Hepatocyte (in vitro differentiated cells): ENCODE results near the gene DLG2. TPM values are rescaled to one million over a fixed set of nuclear protein-coding genes. Genes with fewer than 3 reads are reported as not detected.
A peak's percentile ranks its signal among the peaks of the same experiment; 100 is the strongest.

ENCODE experiments used
- DNase-seq: peaks from one replicate; pipeline ENCODE4 v3.0.0-alpha.2; 2016; ENCODE audit warnings: low spot score
- H2AFZ ChIP-seq: fragments of 200-600 bp; sonication (generic); 2 replicates; pipeline ENCODE4 v1.6.0; 2016; ENCODE audit warnings: antibody characterized with exemption, mild to moderate bottlenecking
- H3K27ac ChIP-seq: fragments of 200-600 bp; sonication (generic); 2 replicates; pipeline ENCODE4 v1.5.1; 2016; ENCODE audit warnings: mild to moderate bottlenecking
- H3K27me3 ChIP-seq: fragments of 200-600 bp; sonication (generic); 2 replicates; pipeline ENCODE4 v1.6.1; 2016
- H3K36me3 ChIP-seq: fragments of 200-600 bp; sonication (generic); replicated peaks from 2 replicates; pipeline ENCODE4 v1.5.1; 2016; ENCODE audit warnings: low read depth; ENCODE audit not compliant: insufficient read depth
- H3K4me1 ChIP-seq: fragments of 200-600 bp; sonication (generic); 2 replicates; pipeline ENCODE4 v1.5.1; 2016; ENCODE audit warnings: mild to moderate bottlenecking, moderate library complexity; ENCODE audit not compliant: insufficient read depth
- H3K4me2 ChIP-seq: fragments of 200-600 bp; sonication (generic); 2 replicates; pipeline ENCODE4 v1.6.0; 2016
- H3K4me3 ChIP-seq: fragments of 200-600 bp; sonication (generic); 2 replicates; pipeline ENCODE4 v1.5.1; 2016; ENCODE audit warnings: mild to moderate bottlenecking
- H3K79me2 ChIP-seq: fragments of 200-600 bp; sonication (generic); 2 replicates; pipeline ENCODE4 v1.6.0; 2017; ENCODE audit warnings: mild to moderate bottlenecking
- H3K9me2 ChIP-seq: fragments of 200-600 bp; sonication (generic); replicated peaks from 2 replicates; pipeline ENCODE4 v1.6.0; 2017; ENCODE audit warnings: mild to moderate bottlenecking; ENCODE audit not compliant: insufficient read depth
- H3K9me3 ChIP-seq: fragments of 200-600 bp; sonication (generic); 2 replicates; pipeline ENCODE4 v1.5.1; 2016; ENCODE audit warnings: low read depth, mild to moderate bottlenecking
- H4K20me1 ChIP-seq: fragments of 200-600 bp; sonication (generic); 2 replicates; pipeline ENCODE4 v1.6.0; 2016; ENCODE audit warnings: mild to moderate bottlenecking; ENCODE audit not compliant: insufficient read depth, poor library complexity, severe bottlenecking
- EZH2 ChIP-seq: fragments of 200-600 bp; sonication (generic); IDR thresholded peaks from 2 replicates; pipeline ENCODE4 v1.6.1; 2016; ENCODE audit warnings: antibody characterized with exemption, mild to moderate bottlenecking, borderline replicate concordance
- EZH2phosphoT487 ChIP-seq: fragments of 200-600 bp; sonication (generic); IDR thresholded peaks from one replicate; pipeline ENCODE4 v1.6.1; 2018; ENCODE audit warnings: antibody characterized with exemption, mild to moderate bottlenecking, low read depth, moderate library complexity; ENCODE audit not compliant: unreplicated experiment, severe bottlenecking
- WGBS: methylation state at CpG from one replicate; pipeline ENCODE4 v1.1.6; 2016; ENCODE audit warnings: low lambda C conversion rate; ENCODE audit errors: missing lambda C conversion rate; 5-methylcytosine and 5-hydroxymethylcytosine counted together
- polyA plus RNA-seq: library from polyadenylated mRNA; unstranded; fragments of >200 nt; fragmentation: Nextera tagmentation; extraction: Ambion mirVana; gene quantifications from 2 replicates; pipeline ENCODE4 v1.2.1, GENCODE V29; 2016
- total RNA-seq: library from RNA; depleted of rRNA; stranded (reverse); fragments of >200 nt; gene quantifications from 2 replicates; pipeline ENCODE4 v1.2.3, GENCODE V29; 2014
- TF ChIP-seq, protein P1 (sequence below): fragments of 200-600 bp; sonication (generic); IDR thresholded peaks from 2 replicates; pipeline ENCODE4 v1.5.1; 2016; ENCODE audit warnings: antibody characterized with exemption, mild to moderate bottlenecking; ENCODE audit not compliant: poor library complexity

DLG2 gene
- total and polyA plus RNA-seq, 2 experiments from 2014 or later: 2.6 to 6.8 TPM

DNA sequence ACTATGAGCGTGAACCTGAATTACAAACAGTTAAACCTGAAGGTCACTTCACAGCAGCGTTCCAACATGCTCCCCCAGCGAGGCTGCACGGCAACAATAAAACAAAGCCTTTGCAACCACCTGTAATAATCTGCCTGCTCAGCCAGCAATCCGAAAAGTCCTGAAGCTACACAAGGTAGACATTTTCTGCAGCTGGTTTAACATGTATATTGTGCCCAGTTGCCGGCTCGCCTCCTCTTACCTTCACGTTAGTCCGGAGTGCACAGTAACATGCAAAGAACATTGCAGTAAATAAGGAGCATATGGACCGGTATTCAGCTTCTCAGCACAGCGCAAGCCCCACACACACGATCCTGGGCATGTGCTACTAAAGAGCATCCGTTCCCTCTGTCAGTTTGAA lies 704.3 kb downstream of the DLG2 start:
- Histone ChIP-seq H4K20me1 (no peaks in the 10 kb centered on the region), H3K4me1 (peaks cover 6% of the 10 kb centered on the region), H3K27ac (no peak overlapping the region), H3K4me3 (peak overlapping the region; percentile 5), H3K9me2 (no peaks in the 10 kb centered on the region), H2AFZ (peak overlapping the region; percentile 26), H3K27me3 (peaks cover 2% of the 10 kb centered on the region), H3K9me3 (no peaks in the 10 kb centered on the region), H3K36me3 (no peaks in the 10 kb centered on the region), H3K79me2 (no peaks in the 10 kb centered on the region), H3K4me2 (peak overlapping the region; percentile 71)
- 30% methylated on average over 13 of the region's 13 CpGs for WGBS
- TF ChIP-seq EZH2phosphoT487: no peak
- TF ChIP-seq EZH2: no peak
- TF ChIP-seq, protein P1, sequence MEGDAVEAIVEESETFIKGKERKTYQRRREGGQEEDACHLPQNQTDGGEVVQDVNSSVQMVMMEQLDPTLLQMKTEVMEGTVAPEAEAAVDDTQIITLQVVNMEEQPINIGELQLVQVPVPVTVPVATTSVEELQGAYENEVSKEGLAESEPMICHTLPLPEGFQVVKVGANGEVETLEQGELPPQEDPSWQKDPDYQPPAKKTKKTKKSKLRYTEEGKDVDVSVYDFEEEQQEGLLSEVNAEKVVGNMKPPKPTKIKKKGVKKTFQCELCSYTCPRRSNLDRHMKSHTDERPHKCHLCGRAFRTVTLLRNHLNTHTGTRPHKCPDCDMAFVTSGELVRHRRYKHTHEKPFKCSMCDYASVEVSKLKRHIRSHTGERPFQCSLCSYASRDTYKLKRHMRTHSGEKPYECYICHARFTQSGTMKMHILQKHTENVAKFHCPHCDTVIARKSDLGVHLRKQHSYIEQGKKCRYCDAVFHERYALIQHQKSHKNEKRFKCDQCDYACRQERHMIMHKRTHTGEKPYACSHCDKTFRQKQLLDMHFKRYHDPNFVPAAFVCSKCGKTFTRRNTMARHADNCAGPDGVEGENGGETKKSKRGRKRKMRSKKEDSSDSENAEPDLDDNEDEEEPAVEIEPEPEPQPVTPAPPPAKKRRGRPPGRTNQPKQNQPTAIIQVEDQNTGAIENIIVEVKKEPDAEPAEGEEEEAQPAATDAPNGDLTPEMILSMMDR: no peak
- no peak for DNase-seq

DNA sequence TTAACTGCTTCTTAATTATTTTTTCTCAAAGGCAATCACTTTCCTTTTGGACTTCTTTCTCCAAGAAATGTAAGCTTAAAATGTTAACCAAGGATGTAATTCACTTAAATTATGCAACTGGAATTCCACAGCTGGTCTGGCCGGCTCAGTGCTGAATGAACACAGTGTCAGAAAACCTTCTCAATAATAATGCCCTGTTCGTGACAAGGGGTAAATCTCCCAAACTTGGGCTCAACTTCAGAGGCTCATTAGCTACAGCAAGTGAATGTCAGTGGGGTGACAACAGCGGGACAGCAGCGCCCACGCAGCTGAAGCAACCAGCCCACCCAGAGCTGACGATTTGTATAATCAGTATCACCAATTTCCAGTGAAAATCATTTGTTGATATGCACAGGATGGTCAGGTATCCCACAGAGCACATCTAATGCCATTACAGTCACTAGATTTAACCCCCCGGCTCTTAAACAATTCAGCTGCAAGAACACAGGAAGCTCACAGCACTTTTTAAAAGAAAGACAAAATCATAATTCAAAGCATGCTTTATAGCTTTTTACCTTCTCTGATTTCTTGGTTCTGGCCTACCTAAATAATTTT lies 704.8 kb downstream of the DLG2 start:
- Histone ChIP-seq H2AFZ (no peak overlapping the region), H3K9me2 (no peaks in the 10 kb centered on the region), H3K9me3 (no peaks in the 10 kb centered on the region), H3K4me1 (peaks cover 6% of the 10 kb centered on the region), H3K4me3 (peak overlapping the region; percentile 5), H3K36me3 (no peaks in the 10 kb centered on the region), H3K27ac (no peak overlapping the region), H3K27me3 (peaks cover 2% of the 10 kb centered on the region), H3K79me2 (no peaks in the 10 kb centered on the region), H4K20me1 (no peaks in the 10 kb centered on the region), H3K4me2 (peak overlapping the region; percentile 71)
- TF ChIP-seq EZH2 (no peak), EZH2phosphoT487 (no peak)
- TF ChIP-seq, protein P1: no peak
- 19% methylated on average over 7 of the region's 7 CpGs for WGBS
- DNase-seq: no peak

DNA sequence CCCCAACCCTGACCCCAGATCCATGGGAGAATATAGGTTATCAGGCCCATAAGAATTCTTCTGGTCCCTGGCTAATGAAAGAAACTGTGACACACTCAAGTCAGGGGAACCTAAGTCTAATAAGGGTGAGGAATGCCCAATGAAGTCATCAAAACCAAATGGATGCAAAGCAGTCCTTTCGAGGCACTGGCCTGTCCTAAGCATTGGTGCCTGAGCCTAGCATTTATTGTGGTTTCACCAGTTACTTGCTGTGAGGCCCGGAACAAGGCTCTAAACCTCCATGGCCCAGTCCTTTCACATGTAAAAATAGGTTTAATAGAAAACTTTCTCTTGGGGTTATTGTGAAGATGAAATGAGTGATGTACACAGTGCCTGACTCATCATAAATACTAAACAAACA lies 712.6 kb downstream of the DLG2 start:
- no peaks in the 10 kb centered on the region for H3K27me3 ChIP-seq
- H3K4me3 ChIP-seq: no peak overlapping the region
- no peaks in the 10 kb centered on the region for H3K9me2 ChIP-seq
- no peaks in the 10 kb centered on the region for H3K9me3 ChIP-seq
- H2AFZ ChIP-seq: no peak overlapping the region
- TF ChIP-seq EZH2phosphoT487: no peak
- TF ChIP-seq, protein P1: no peak
- no peak for DNase-seq
- no peak overlapping the region for H3K27ac ChIP-seq
- no peaks in the 10 kb centered on the region for H4K20me1 ChIP-seq
- no peak overlapping the region for H3K4me2 ChIP-seq
- H3K36me3 ChIP-seq: no peaks in the 10 kb centered on the region
- no peaks in the 10 kb centered on the region for H3K4me1 ChIP-seq
- no peaks in the 10 kb centered on the region for H3K79me2 ChIP-seq
- WGBS: 87% methylated on average over 2 of the region's 2 CpGs

- H3K36me3 ChIP-seq: no peaks in the 10 kb centered on the region
- H3K4me1 ChIP-seq: no peaks in the 10 kb centered on the region
- H3K79me2 ChIP-seq: no peaks in the 10 kb centered on the region
- H3K27ac ChIP-seq: no peak overlapping the region
- 82% methylated on average over 2 of the region's 2 CpGs for WGBS
- no peak for DNase-seq
- no peak overlapping the region for H3K4me3 ChIP-seq
- no peaks in the 10 kb centered on the region for H3K27me3 ChIP-seq
- H3K9me2 ChIP-seq: no peaks in the 10 kb centered on the region
- no peaks in the 10 kb centered on the region for H4K20me1 ChIP-seq
- H2AFZ ChIP-seq: no peak overlapping the region
- no peak for TF ChIP-seq EZH2
- no peak for TF ChIP-seq EZH2phosphoT487
- TF ChIP-seq, protein P1: no peak
- no peaks in the 10 kb centered on the region for H3K9me3 ChIP-seq
- H3K4me2 ChIP-seq: no peak overlapping the region
These were observed 717.4 kb downstream of the DLG2 start for GRCh38 chr11:84909740-84910139.
